ENCODE measurements around the gene LYPLAL1. TPM values are rescaled to one million over a fixed set of nuclear protein-coding genes. Genes with fewer than 3 reads are reported as not detected.

LYPLAL1 gene
- total and polyA plus RNA-seq, 9 of the 15 experiments (the other 6 are each of a cell fraction or from before 2014, with no cell fraction given): 14.9 to 179 (median 46.3) TPM

DNA sequence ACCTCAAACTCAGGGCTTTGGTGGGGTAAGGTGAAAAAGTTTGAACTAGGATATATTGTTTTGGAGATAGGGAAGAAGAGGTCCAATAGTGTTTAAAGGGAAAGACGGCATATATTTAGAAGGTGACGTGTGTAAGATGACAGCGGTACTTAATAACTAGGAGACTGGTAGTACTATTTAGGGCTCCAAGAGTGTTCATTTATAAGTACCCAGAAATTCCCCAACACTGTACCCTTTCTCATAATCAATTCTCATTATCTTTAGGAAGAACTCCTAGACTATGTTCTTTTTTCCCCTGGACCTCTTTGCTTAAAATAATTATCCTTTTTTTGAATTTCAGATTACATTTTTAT lies 1.5 kb downstream of the LYPLAL1 start:
- no peak for DNase-seq (ENCODE audit: extremely low read depth in 1 of 4, low spot score in 3 of 4)
- Histone ChIP-seq H3K9ac (ENCODE audit: insufficient read depth in 1 of 2, low read depth in 2 of 2, low read length in 2 of 2) (peak overlapping the region; percentile 89 to 95; a peak in 3 of 4 replicates), H3K27me3 (ENCODE audit: control insufficient read depth in 2 of 2, insufficient read depth in 2 of 2, low read length in 2 of 2) (no peaks in the 10 kb centered on the region), H3K4me2 (ENCODE audit: insufficient read depth, low read length) (peak overlapping the region; percentile 96), H4K20me1 (replicated peaks; ENCODE audit: control insufficient read depth, insufficient read depth, low read length) (0 out of 2 replicates have a peak, but pooled peaks cover 4% of the 10 kb centered on the region), H2AFZ (ENCODE audit: low read depth, low read length) (peak overlapping the region; percentile 82; the same call in 1 of the 2 replicates), H3K9me1 (ENCODE audit: control insufficient read depth, insufficient read depth, low read length) (no peaks in the 10 kb centered on the region), H3K27ac (ENCODE audit: extremely low read depth, low read depth, low read length) (peak overlapping the region; percentile 83), H3K36me3 (ENCODE audit: control insufficient read depth, insufficient read depth, low read length) (peaks cover 25% of the 10 kb centered on the region), H3K79me2 (ENCODE audit: control insufficient read depth, insufficient read depth, low read length) (peaks cover 43% of the 10 kb centered on the region), H3K9me3 (replicated peaks; ENCODE audit: control insufficient read depth, insufficient read depth, low read depth, low read length) (peaks cover 2% of the 10 kb centered on the region; the same call in 1 of the 2 replicates), H3K4me3 (peak overlapping the region; percentile 70), H3K4me1 (replicated peaks in 1 of 2; ENCODE audit: control insufficient read depth in 2 of 2, insufficient read depth in 2 of 2, low read length in 2 of 2) (peaks cover 9 to 10% of the 10 kb centered on the region in 2 experiments; a peak in 3 of 5 replicates)
- intact Hi-C loops (cut with micrococcal nuclease) (loop anchor here (5.0 to 10.0 kb wide), 2 partner anchors 108 to 870 kb away; no protein-coding TSS in a partner anchor), in situ Hi-C loops (cut with MboI) (no loop called here)
- CTCF ChIA-PET (ENCODE audit: low intra/inter-chr PET ratio): no interaction called here
- WGBS (ENCODE audit: insufficient coverage, low coverage, missing lambda C conversion rate): 4% methylated on average over 3 of the region's 3 CpGs
- FAIRE-seq: no peak
- BruUV-seq (replicated peaks): no TSS peak
- TF ChIP-seq ZZZ3 (IDR thresholded peaks at IDR 0.05) (peak; percentile 23; the same call in 1 of the 2 replicates), ZBTB1 (CRISPR knock-in tag; IDR thresholded peaks at IDR 0.05; ENCODE audit: borderline replicate concordance, low read depth) (no peak), ZNF695 (CRISPR knock-in tag; IDR thresholded peaks at IDR 0.05) (no peak), ZFPM2 (CRISPR knock-in tag; IDR thresholded peaks at IDR 0.05) (no peak), POLR2B (IDR thresholded peaks at IDR 0.05; ENCODE audit: low read depth, partially characterized antibody) (peak; percentile 11), ETV1 (tag; conservative IDR thresholded peaks at IDR 0.05; ENCODE audit: low read depth) (0 out of 2 replicates have a peak, but pooled peaks have one; percentile 4), SMARCE1 (IDR thresholded peaks at IDR 0.05) (0 out of 2 replicates have a peak, but pooled peaks have one; percentile 11), RBFOX2 (IDR thresholded peaks at IDR 0.05; ENCODE audit: low read depth, low read length) (0 out of 2 replicates have a peak, but pooled peaks have one; percentile 34), GABPB2 (CRISPR knock-in tag; conservative IDR thresholded peaks at IDR 0.05) (0 out of 2 replicates have a peak, but pooled peaks have one; percentile 21)
- TF ChIP-seq, protein P1, sequence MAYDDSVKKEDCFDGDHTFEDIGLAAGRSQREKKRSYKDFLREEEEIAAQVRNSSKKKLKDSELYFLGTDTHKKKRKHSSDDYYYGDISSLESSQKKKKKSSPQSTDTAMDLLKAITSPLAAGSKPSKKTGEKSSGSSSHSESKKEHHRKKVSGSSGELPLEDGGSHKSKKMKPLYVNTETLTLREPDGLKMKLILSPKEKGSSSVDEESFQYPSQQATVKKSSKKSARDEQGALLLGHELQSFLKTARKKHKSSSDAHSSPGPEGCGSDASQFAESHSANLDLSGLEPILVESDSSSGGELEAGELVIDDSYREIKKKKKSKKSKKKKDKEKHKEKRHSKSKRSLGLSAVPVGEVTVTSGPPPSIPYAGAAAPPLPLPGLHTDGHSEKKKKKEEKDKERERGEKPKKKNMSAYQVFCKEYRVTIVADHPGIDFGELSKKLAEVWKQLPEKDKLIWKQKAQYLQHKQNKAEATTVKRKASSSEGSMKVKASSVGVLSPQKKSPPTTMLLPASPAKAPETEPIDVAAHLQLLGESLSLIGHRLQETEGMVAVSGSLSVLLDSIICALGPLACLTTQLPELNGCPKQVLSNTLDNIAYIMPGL (CRISPR knock-in tag; IDR thresholded peaks at IDR 0.05): 0 out of 2 replicates have a peak, but pooled peaks have one; percentile 30
- TF ChIP-seq, protein P2, sequence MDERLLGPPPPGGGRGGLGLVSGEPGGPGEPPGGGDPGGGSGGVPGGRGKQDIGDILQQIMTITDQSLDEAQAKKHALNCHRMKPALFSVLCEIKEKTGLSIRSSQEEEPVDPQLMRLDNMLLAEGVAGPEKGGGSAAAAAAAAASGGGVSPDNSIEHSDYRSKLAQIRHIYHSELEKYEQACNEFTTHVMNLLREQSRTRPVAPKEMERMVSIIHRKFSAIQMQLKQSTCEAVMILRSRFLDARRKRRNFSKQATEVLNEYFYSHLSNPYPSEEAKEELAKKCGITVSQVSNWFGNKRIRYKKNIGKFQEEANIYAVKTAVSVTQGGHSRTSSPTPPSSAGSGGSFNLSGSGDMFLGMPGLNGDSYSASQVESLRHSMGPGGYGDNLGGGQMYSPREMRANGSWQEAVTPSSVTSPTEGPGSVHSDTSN (CRISPR knock-in tag; IDR thresholded peaks at IDR 0.05; ENCODE audit: low read depth): no peak
- TF ChIP-seq, protein P2 (tag; conservative IDR thresholded peaks at IDR 0.05; ENCODE audit: low read depth): 0 out of 2 replicates have a peak, but pooled peaks have one; percentile 10
- TF ChIP-seq, protein P3, sequence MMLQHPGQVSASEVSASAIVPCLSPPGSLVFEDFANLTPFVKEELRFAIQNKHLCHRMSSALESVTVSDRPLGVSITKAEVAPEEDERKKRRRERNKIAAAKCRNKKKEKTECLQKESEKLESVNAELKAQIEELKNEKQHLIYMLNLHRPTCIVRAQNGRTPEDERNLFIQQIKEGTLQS (IDR thresholded peaks at IDR 0.05): no peak
- TF ChIP-seq, protein P3 (CRISPR knock-in tag; conservative IDR thresholded peaks at IDR 0.05): 0 out of 2 replicates have a peak, but pooled peaks have one; percentile 10
- POLR2A ChIA-PET: interaction anchor here (0.6 to 4.6 kb wide), 10 partner anchors 10 to 94 kb away, joined by 3 to 40 read pairs (median 4); no protein-coding TSS in a partner anchor
- peak; percentile 22 for ATAC-seq
